Esophagus (tissue), 2 donors: ENCODE measurements around the gene SCN1A. TPM values are rescaled to one million over a fixed set of nuclear protein-coding genes. Genes with fewer than 3 reads are reported as not detected.

Experiments used
- H3K27ac ChIP-seq, 2 donors: one replicate each; pipeline ENCODE4 v1.5.1; 2013; ENCODE audit warnings: low read depth in 2 of 2, mild to moderate bottlenecking in 2 of 2, inconsistent platforms in 1 of 2, low read length in 1 of 2, moderate library complexity in 1 of 2
- H3K27me3 ChIP-seq, 2 donors: one replicate each; pipeline ENCODE4 v1.6.1; 2013; ENCODE audit warnings: low read length in 2 of 2, control low read depth in 1 of 2, mild to moderate bottlenecking in 1 of 2; ENCODE audit not compliant: insufficient read depth in 2 of 2, control insufficient read depth in 1 of 2
- H3K36me3 ChIP-seq, 2 donors: one replicate each; pipeline ENCODE4 v1.6.1; 2013; ENCODE audit warnings: low read length in 1 of 2; ENCODE audit not compliant: control insufficient read depth in 2 of 2, insufficient read depth in 2 of 2
- H3K4me1 ChIP-seq, 2 donors: one replicate each; pipeline ENCODE4 v1.6.1; 2013; ENCODE audit warnings: low read length in 1 of 2; ENCODE audit not compliant: control insufficient read depth in 2 of 2, insufficient read depth in 2 of 2
- H3K4me3 ChIP-seq, 2 donors: one replicate each; pipeline ENCODE4 v1.5.1; 2013; ENCODE audit warnings: low read length in 2 of 2, mild to moderate bottlenecking in 2 of 2, low read depth in 1 of 2, moderate library complexity in 1 of 2
- H3K9me3 ChIP-seq, 2 donors: one replicate each; pipeline ENCODE4 v1.6.1; 2013; ENCODE audit warnings: mild to moderate bottlenecking in 2 of 2, low read depth in 1 of 2, low read length in 1 of 2, moderate library complexity in 1 of 2; ENCODE audit not compliant: control insufficient read depth in 2 of 2, insufficient read depth in 1 of 2
- WGBS, 2 donors: extraction: QIAGEN DNeasy Blood & Tissue Kit; methylation state at CpG; one replicate each; pipeline ENCODE4 v1.1.7; 2013; 5-methylcytosine and 5-hydroxymethylcytosine counted together
- polyA plus RNA-seq, 2 donors: library from polyadenylated mRNA; stranded (reverse); fragments of 200-250 nt; gene quantifications; one replicate each; pipeline ENCODE4 v1.2.3, GENCODE V29; 2013
- donor health status: healthy with polysubstance abuse.
- donor health status: Bipolar disorder and iron deficiency.

Gene SCN1A
- polyA plus RNA-seq, 2 donors: not detected

GRCh38 chr2:166138144-166138543 is 10.3 kb upstream of the SCN1A start:
- peaks cover 0 to 3% of the 10 kb centered on the region in 2 donors for H3K9me3 ChIP-seq
- no peak overlapping the region for H3K27ac ChIP-seq
- H3K4me1 ChIP-seq: no peaks in the 10 kb centered on the region
- no peak overlapping the region for H3K4me3 ChIP-seq
- WGBS, 2 donors: 88 to 94% methylated on average over 2 of the region's 2 CpGs
- H3K27me3 ChIP-seq: no peaks in the 10 kb centered on the region
- no peaks in the 10 kb centered on the region for H3K36me3 ChIP-seq

GRCh38 chr2:166137331-166137730 is 9.5 kb upstream of the SCN1A start:
- Histone ChIP-seq H3K36me3 (no peaks in the 10 kb centered on the region), H3K9me3 (peaks cover 0 to 3% of the 10 kb centered on the region in 2 donors), H3K27me3 (no peaks in the 10 kb centered on the region), H3K4me3 (no peak overlapping the region), H3K4me1 (no peaks in the 10 kb centered on the region), H3K27ac (no peak overlapping the region)
- 79 to 90% methylated on average over 2 of the region's 2 CpGs for WGBS, 2 donors

GRCh38 chr2:166135849-166136258 is 8.0 kb upstream of the SCN1A start:
- 92 to 97% methylated on average over 2 of the region's 2 CpGs for whole genome bisulfite sequencing, 2 donors
- H3K9me3 ChIP-seq: peaks cover 0 to 3% of the 10 kb centered on the region in 2 donors
- no peaks in the 10 kb centered on the region for H3K36me3 ChIP-seq
- no peaks in the 10 kb centered on the region for H3K4me1 ChIP-seq
- H3K4me3 ChIP-seq: no peak overlapping the region
- no peak overlapping the region for H3K27ac ChIP-seq
- H3K27me3 ChIP-seq: no peaks in the 10 kb centered on the region

GRCh38 chr2:166135152-166135848 is 7.5 kb upstream of the SCN1A start:
- peaks cover 0 to 3% of the 10 kb centered on the region in 2 donors for H3K9me3 ChIP-seq
- WGBS, 2 donors: 68 to 71% methylated on average over 6 of the region's 6 CpGs
- H3K36me3 ChIP-seq: no peaks in the 10 kb centered on the region
- no peak overlapping the region for H3K27ac ChIP-seq
- H3K4me1 ChIP-seq: no peaks in the 10 kb centered on the region
- no peaks in the 10 kb centered on the region for H3K27me3 ChIP-seq
- H3K4me3 ChIP-seq: no peak overlapping the region

- no peaks in the 10 kb centered on the region for H3K4me1 ChIP-seq
- no peak overlapping the region for H3K27ac ChIP-seq
- H3K4me3 ChIP-seq: no peak overlapping the region
- no peaks in the 10 kb centered on the region for H3K27me3 ChIP-seq
- 52 to 69% methylated on average over 3 of the region's 3 CpGs for WGBS, 2 donors
- H3K9me3 ChIP-seq: peaks cover 0 to 3% of the 10 kb centered on the region in 2 donors
- H3K36me3 ChIP-seq: no peaks in the 10 kb centered on the region
Observed at GRCh38 chr2:166134252-166135151, 6.7 kb upstream of the SCN1A start.

- Histone ChIP-seq H3K27ac (no peak overlapping the region), H3K36me3 (no peaks in the 10 kb centered on the region), H3K4me1 (no peaks in the 10 kb centered on the region), H3K4me3 (no peak overlapping the region), H3K27me3 (no peaks in the 10 kb centered on the region), H3K9me3 (peaks cover 0 to 3% of the 10 kb centered on the region in 2 donors)
- 77 to 78% methylated on average over 7 of the region's 7 CpGs for WGBS, 2 donors
Observed at GRCh38 chr2:166133653-166134052, 5.8 kb upstream of the SCN1A start.

- Histone ChIP-seq H3K4me1 (no peaks in the 10 kb centered on the region), H3K27ac (no peak overlapping the region), H3K4me3 (no peak overlapping the region)
Observed at GRCh38 chr2:166128156-166128505, 311 bp upstream of the SCN1A start.

GRCh38 chr2:166126007-166126639 is 1.7 kb downstream of the SCN1A start:
- Histone ChIP-seq H3K36me3 (no peaks in the 10 kb centered on the region), H3K4me3 (no peak overlapping the region), H3K4me1 (no peaks in the 10 kb centered on the region), H3K9me3 (no peaks in the 10 kb centered on the region), H3K27ac (no peak overlapping the region), H3K27me3 (no peaks in the 10 kb centered on the region)
- WGBS, 2 donors: 85 to 86% methylated on average over 6 of the region's 6 CpGs

More at GRCh38 chr2:166128156-166128505, 311 bp upstream of the SCN1A start:
- Histone ChIP-seq H3K27me3 (no peaks in the 10 kb centered on the region), H3K9me3 (no peaks in the 10 kb centered on the region), H3K36me3 (no peaks in the 10 kb centered on the region)

- Histone ChIP-seq H3K9me3 (no peaks in the 10 kb centered on the region), H3K4me3 (no peak overlapping the region), H3K4me1 (no peaks in the 10 kb centered on the region), H3K36me3 (no peaks in the 10 kb centered on the region), H3K27ac (no peak overlapping the region), H3K27me3 (no peaks in the 10 kb centered on the region)
- WGBS, 2 donors: 83 to 86% methylated on average over 2 of the region's 2 CpGs
Observed at GRCh38 chr2:166125557-166125956, 2.3 kb downstream of the SCN1A start.
